Measurements from ENCODE around the gene NGDN. TPM values are rescaled to one million over a fixed set of nuclear protein-coding genes. Genes with fewer than 3 reads are reported as not detected.

The NGDN gene, protein sequence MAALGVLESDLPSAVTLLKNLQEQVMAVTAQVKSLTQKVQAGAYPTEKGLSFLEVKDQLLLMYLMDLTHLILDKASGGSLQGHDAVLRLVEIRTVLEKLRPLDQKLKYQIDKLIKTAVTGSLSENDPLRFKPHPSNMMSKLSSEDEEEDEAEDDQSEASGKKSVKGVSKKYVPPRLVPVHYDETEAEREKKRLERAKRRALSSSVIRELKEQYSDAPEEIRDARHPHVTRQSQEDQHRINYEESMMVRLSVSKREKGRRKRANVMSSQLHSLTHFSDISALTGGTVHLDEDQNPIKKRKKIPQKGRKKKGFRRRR
- 45.7 and 60.6 TPM in 2 replicates for total RNA-seq

DNA sequence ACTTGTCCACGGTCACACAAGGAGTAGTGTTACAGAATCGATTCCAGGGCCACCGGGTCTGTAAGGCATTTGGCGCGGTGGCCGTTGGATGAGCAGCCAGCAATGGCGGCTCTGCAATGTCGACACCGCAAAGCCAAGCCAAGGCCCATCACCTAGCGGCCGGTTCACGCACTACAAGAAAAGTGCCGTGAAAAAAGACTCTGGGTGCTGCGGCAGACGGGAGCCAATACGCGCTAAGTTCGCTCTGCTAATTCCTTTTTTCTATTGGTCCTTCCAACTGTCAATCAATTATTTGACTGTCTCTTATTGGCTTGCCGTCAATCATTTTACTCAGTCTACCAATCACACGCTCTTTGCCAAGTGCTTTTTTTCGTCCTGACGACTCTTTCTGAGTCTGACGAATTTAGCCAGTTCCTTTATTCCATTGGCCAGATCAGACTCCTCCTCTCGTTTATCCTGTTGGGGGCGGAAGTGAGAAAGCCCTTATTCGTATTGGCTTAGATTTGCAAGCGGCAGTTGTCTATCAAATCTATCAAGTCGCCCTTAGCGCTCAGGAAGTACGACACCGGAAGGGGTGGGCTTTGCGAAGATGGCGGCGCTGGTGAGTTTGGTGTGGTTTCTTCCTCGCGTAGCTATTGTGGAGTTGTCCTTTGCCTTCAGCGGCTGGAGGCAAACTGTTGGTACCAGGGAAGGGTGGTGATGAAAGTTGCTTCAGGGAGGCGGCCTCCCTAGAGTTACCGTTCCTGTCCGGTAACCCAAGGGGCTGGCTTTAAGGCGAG, at the start of gene NGDN:
Gene NGDN (plus strand): TSS at position 577 of the 779 bp plus-strand sequence. CDS start 13 bp downstream, at position 590.

DNA sequence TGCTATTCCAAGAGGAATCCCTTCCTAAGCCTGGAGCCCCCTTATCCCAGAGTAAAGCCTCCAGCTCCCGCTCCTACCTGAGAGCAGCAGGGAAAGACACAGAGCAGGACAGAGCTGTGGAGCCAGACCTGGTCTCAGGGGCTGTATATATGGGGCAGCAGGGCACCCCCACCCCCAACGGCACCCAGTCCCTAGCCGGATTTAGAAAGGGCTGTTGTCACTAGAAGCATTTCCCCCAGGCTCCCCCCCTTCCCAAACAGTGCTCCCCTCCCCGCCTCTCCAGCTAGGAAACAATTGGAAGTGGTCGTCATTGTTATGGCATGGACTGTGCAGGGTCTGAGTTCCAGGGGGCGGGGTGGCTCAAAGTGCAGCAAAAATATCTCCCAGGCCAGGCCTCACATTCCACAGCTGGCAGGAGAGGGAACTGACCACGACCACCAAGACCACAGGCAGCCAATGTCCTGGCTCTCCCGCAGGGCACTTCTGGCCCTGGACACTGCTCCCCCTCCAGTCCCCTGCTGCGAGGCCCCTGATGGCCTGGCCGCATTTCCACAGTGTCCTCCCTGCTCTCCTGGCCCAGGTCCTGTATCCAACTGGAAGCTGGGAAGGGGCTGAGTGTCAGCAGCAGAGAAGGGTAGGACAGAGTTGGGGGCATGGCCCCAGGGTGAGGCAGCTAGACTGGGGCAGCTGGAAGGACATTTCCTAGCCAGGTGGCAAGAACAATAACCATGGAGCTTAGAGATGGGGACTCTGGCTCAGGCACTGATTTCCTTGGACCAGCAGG, 33.8 kb upstream of the NGDN start, which contains the start of gene MYH7:
Gene MYH7 (minus strand): TSS at position 118 of the 784 bp plus-strand sequence. CDS start 1,928 bp downstream, outside the sequence.

Other genes starting within 250 kb of the NGDN start
- gene RNF212B, start 231.8 kb upstream of the NGDN start, total RNA-seq: not detected in 2 replicates
- 3.3 and 4.8 TPM in 2 replicates for gene HOMEZ, start 183.6 kb upstream of the NGDN start, total RNA-seq
- gene PPP1R3E, start 166.8 kb upstream of the NGDN start, total RNA-seq: 2.4 and 2.5 TPM in 2 replicates
- 15.8 and 19.9 TPM in 2 replicates for gene BCL2L2, start 162.9 kb upstream of the NGDN start, total RNA-seq
- 85.4 and 91.9 TPM in 2 replicates for gene PABPN1, start 148.2 kb upstream of the NGDN start, total RNA-seq
- gene SLC22A17, start 116.8 kb upstream of the NGDN start, total RNA-seq: 13.2 and 16.7 TPM in 2 replicates
- 0.47 and 8.3 TPM in 2 replicates for gene EFS, start 104.5 kb upstream of the NGDN start, total RNA-seq
- not detected in 2 replicates for gene IL25, start 96.9 kb upstream of the NGDN start, total RNA-seq
- gene CMTM5, start 92.7 kb upstream of the NGDN start, total RNA-seq: 0.94 TPM in 1 of 2 replicates, not detected in the other
- not detected in 2 replicates for gene MYH6, start 61.4 kb upstream of the NGDN start, total RNA-seq
- not detected in 2 replicates for gene MYH7, start 34.0 kb upstream of the NGDN start, total RNA-seq
- 0.09 and 0.32 TPM in 2 replicates for gene ZFHX2, start 82.1 kb downstream of the NGDN start, total RNA-seq
- gene THTPA, start 86.6 kb downstream of the NGDN start, total RNA-seq: 14.8 and 25.4 TPM in 2 replicates
- gene AP1G2, start 98.1 kb downstream of the NGDN start, total RNA-seq: 10.1 and 15.0 TPM in 2 replicates
- under 0.01 TPM in 1 of 2 replicates, not detected in the other for gene JPH4, start 109.1 kb downstream of the NGDN start, total RNA-seq
- 0.17 and 0.79 TPM in 2 replicates for gene DHRS2, start 166.7 kb downstream of the NGDN start, total RNA-seq

All from bronchial smooth muscle cell (primary cell).